CD4-positive, CD25-positive, alpha-beta regulatory T cell (primary cell): ENCODE data around the gene TALDO1. TPM values are rescaled to one million over a fixed set of nuclear protein-coding genes. Genes with fewer than 3 reads are reported as not detected.

Experiments used
- ATAC-seq, 2 donors: fragments of 150-1000 bp; cut with Tn5 transposase; one replicate each; pipeline ENCODE4 v1.10.0; 2021; ENCODE audit warnings: low read depth in 2 of 2, moderate number of reproducible peaks in 2 of 2, moderate library complexity in 1 of 2
- DNase-seq, 3 donors: peaks; one replicate each; pipeline versions ENCODE4 v3.0.0 to v3.0.0-alpha.2; 2012 to 2022; ENCODE audit warnings: mixed read lengths in 1 of 3
- H3K27ac ChIP-seq: one replicate; pipeline ENCODE4 v1.7.0; 2013; ENCODE audit warnings: mild to moderate bottlenecking, low read length; ENCODE audit not compliant: insufficient read depth, poor library complexity, severe bottlenecking
- H3K27me3 ChIP-seq: one replicate; pipeline ENCODE4 v1.7.0; 2013; ENCODE audit warnings: low read length; ENCODE audit not compliant: control insufficient read depth, insufficient read depth
- H3K36me3 ChIP-seq: one replicate; pipeline ENCODE4 v1.7.0; 2013; ENCODE audit warnings: mild to moderate bottlenecking, low read length, moderate library complexity; ENCODE audit not compliant: control insufficient read depth, insufficient read depth
- H3K4me1 ChIP-seq: 2 replicates; pipeline ENCODE4 v1.7.0; 2013; ENCODE audit warnings: mild to moderate bottlenecking, low read length; ENCODE audit not compliant: insufficient read depth, control insufficient read depth, poor library complexity, severe bottlenecking
- H3K4me3 ChIP-seq: one replicate; pipeline ENCODE4 v1.7.0; 2013; ENCODE audit warnings: low read depth, mild to moderate bottlenecking, low read length, moderate library complexity
- H3K9me3 ChIP-seq, 2 experiments: 1 replicate in 1 of 2; 2 replicates in 1 of 2; pipeline ENCODE4 v1.7.0; 2013; ENCODE audit warnings: low read length in 2 of 2, mild to moderate bottlenecking in 1 of 2, moderate library complexity in 1 of 2; ENCODE audit not compliant: control insufficient read depth in 2 of 2
- H3K27ac Mint-ChIP-seq, 3 donors: one replicate each; pipeline ENCODE4 v1.8.0; 2020 to 2022; ENCODE audit warnings: mild to moderate bottlenecking in 3 of 3, mixed read lengths in 3 of 3, moderate library complexity in 2 of 3
- H3K27me3 Mint-ChIP-seq: one replicate; pipeline ENCODE4 v1.8.0; 2022; ENCODE audit warnings: mild to moderate bottlenecking, mixed read lengths
- H3K36me3 Mint-ChIP-seq: one replicate; pipeline ENCODE4 v1.8.0; 2020; ENCODE audit warnings: mixed read lengths
- H3K4me1 Mint-ChIP-seq, 4 donors: one replicate each; pipeline ENCODE4 v1.8.0; 2020 to 2022; ENCODE audit warnings: mixed read lengths in 4 of 4, mild to moderate bottlenecking in 1 of 4
- H3K4me3 Mint-ChIP-seq, 4 donors: one replicate each; pipeline ENCODE4 v1.8.0; 2020 to 2022; ENCODE audit warnings: mild to moderate bottlenecking in 4 of 4, mixed read lengths in 4 of 4, moderate library complexity in 3 of 4
- H3K9me3 Mint-ChIP-seq, 7 donors: one replicate each; pipeline ENCODE4 v1.8.0; 2020 to 2022; ENCODE audit warnings: mixed read lengths in 7 of 7, mild to moderate bottlenecking in 3 of 7, moderate library complexity in 2 of 7
- polyA plus RNA-seq, 4 donors: library from polyadenylated mRNA; unstranded; fragments of 300-500 nt; fragmentation: Illumina TruSeq; gene quantifications; one replicate each; pipeline ENCODE4 v1.2.3, GENCODE V29; 2021
- total RNA-seq: library from RNA; stranded (reverse); gene quantifications from one replicate; pipeline ENCODE4 v1.2.3, GENCODE V29; 2022

TALDO1 gene
- total RNA-seq: 68.3 TPM
- 100 to 1,000 TPM; 227 to 274 (median 240) TPM for polyA plus RNA-seq

GRCh38 chr11:747158-748006 lies at the start of gene TALDO1:
Gene TALDO1 (plus strand): TSS chr11:747464. CDS start chr11:747482, 18 bp downstream.
- DNase-seq: peak; percentile 71 to 88 (median 78)
- peaks cover 4% of the 10 kb centered on the region for H3K27me3 Mint-ChIP-seq
- ATAC-seq: peak; percentile 83 to 87
- Histone ChIP-seq H3K9me3 (no peaks in the 10 kb centered on the region), H3K27ac (peak within 1 kb of the TSS; percentile 68), H3K27me3 (no peaks in the 10 kb centered on the region), H3K36me3 (peaks cover 2% of the 10 kb centered on the region), H3K4me1 (peaks cover 32% of the 10 kb centered on the region), H3K4me3 (peak within 1 kb of the TSS; percentile 79)
- peak within 1 kb of the TSS in 2 of 3 donors; percentile 83 to 93 for H3K27ac Mint-ChIP-seq
- H3K36me3 Mint-ChIP-seq: no peaks in the 10 kb centered on the region
- peak within 1 kb of the TSS; percentile 87 to 95 (median 91) for H3K4me3 Mint-ChIP-seq
- H3K4me1 Mint-ChIP-seq: peaks cover 9 to 31% (median 20%) of the 10 kb centered on the region in 4 donors
- H3K9me3 Mint-ChIP-seq: no peaks in the 10 kb centered on the region

GRCh38 chr11:697811-698311 lies 49.4 kb upstream of the TALDO1 start:
- H3K4me3 ChIP-seq: no peak overlapping the region
- Mint-ChIP-seq H3K36me3 (no peaks in the 10 kb centered on the region), H3K9me3 (no peaks in the 10 kb centered on the region), H3K27ac (peak overlapping the region; percentile 63 to 86 (median 64)), H3K27me3 (no peaks in the 10 kb centered on the region), H3K4me1 (peaks cover 0 to 29% (median 17%) of the 10 kb centered on the region in 4 donors), H3K4me3 (peak overlapping the region; percentile 50 to 97 (median 68))
- no peaks in the 10 kb centered on the region for H3K36me3 ChIP-seq
- DNase-seq (no peak), ATAC-seq (no peak)
- H3K27me3 ChIP-seq: no peaks in the 10 kb centered on the region
- peaks cover 23% of the 10 kb centered on the region for H3K4me1 ChIP-seq
- H3K9me3 ChIP-seq: no peaks in the 10 kb centered on the region
- no peak overlapping the region for H3K27ac ChIP-seq

- H3K9me3 Mint-ChIP-seq: no peaks in the 10 kb centered on the region
- Histone ChIP-seq H3K36me3 (no peaks in the 10 kb centered on the region), H3K4me3 (no peak overlapping the region), H3K27ac (no peak overlapping the region), H3K9me3 (no peaks in the 10 kb centered on the region), H3K4me1 (peaks cover 17% of the 10 kb centered on the region), H3K27me3 (no peaks in the 10 kb centered on the region)
- ATAC-seq: no peak
- no peaks in the 10 kb centered on the region for H3K36me3 Mint-ChIP-seq
- DNase-seq: no peak
- H3K27me3 Mint-ChIP-seq: no peaks in the 10 kb centered on the region
- peak overlapping the region in 1 of 4 donors; percentile 97 for H3K4me3 Mint-ChIP-seq
- H3K4me1 Mint-ChIP-seq: peaks cover 0 to 22% (median 10%) of the 10 kb centered on the region in 4 donors
- peak overlapping the region in 1 of 3 donors; percentile 71 for H3K27ac Mint-ChIP-seq
Measured at GRCh38 chr11:698493-699115, 48.7 kb upstream of the TALDO1 start.

- H3K27ac Mint-ChIP-seq: no peak overlapping the region
- Histone ChIP-seq H3K4me1 (peaks cover 12% of the 10 kb centered on the region), H3K27me3 (no peaks in the 10 kb centered on the region), H3K36me3 (no peaks in the 10 kb centered on the region), H3K9me3 (no peaks in the 10 kb centered on the region), H3K4me3 (no peak overlapping the region), H3K27ac (no peak overlapping the region)
- no peaks in the 10 kb centered on the region for H3K27me3 Mint-ChIP-seq
- H3K36me3 Mint-ChIP-seq: no peaks in the 10 kb centered on the region
- H3K9me3 Mint-ChIP-seq: no peaks in the 10 kb centered on the region
- H3K4me1 Mint-ChIP-seq: peaks cover 0 to 20% (median 8%) of the 10 kb centered on the region in 4 donors
- DNase-seq: no peak
- H3K4me3 Mint-ChIP-seq: peak overlapping the region in 2 of 4 donors; percentile 33 to 44
- no peak for ATAC-seq
Measured at GRCh38 chr11:699116-699508, 48.2 kb upstream of the TALDO1 start.

GRCh38 chr11:699753-700152 lies 47.5 kb upstream of the TALDO1 start:
- H3K4me1 ChIP-seq: peaks cover 11% of the 10 kb centered on the region
- no peaks in the 10 kb centered on the region for H3K9me3 Mint-ChIP-seq
- H3K27me3 ChIP-seq: no peaks in the 10 kb centered on the region
- no peak overlapping the region for H3K4me3 Mint-ChIP-seq
- peak overlapping the region in 1 of 3 donors; percentile 56 for H3K27ac Mint-ChIP-seq
- H3K36me3 ChIP-seq: no peaks in the 10 kb centered on the region
- DNase-seq: no peak
- no peak overlapping the region for H3K27ac ChIP-seq
- no peaks in the 10 kb centered on the region for H3K9me3 ChIP-seq
- H3K4me3 ChIP-seq: no peak overlapping the region
- ATAC-seq: no peak
- H3K36me3 Mint-ChIP-seq: no peaks in the 10 kb centered on the region
- peaks cover 0 to 20% (median 8%) of the 10 kb centered on the region in 4 donors for H3K4me1 Mint-ChIP-seq
- H3K27me3 Mint-ChIP-seq: no peaks in the 10 kb centered on the region

GRCh38 chr11:701741-702461 lies 45.4 kb upstream of the TALDO1 start:
- ATAC-seq (no peak), DNase-seq (no peak)
- Histone ChIP-seq H3K36me3 (no peaks in the 10 kb centered on the region), H3K9me3 (no peaks in the 10 kb centered on the region), H3K4me1 (peaks cover 14% of the 10 kb centered on the region), H3K4me3 (no peak overlapping the region), H3K27ac (no peak overlapping the region), H3K27me3 (no peaks in the 10 kb centered on the region)
- H3K27me3 Mint-ChIP-seq: peaks cover 4% of the 10 kb centered on the region
- no peaks in the 10 kb centered on the region for H3K9me3 Mint-ChIP-seq
- no peak overlapping the region for H3K27ac Mint-ChIP-seq
- no peaks in the 10 kb centered on the region for H3K36me3 Mint-ChIP-seq
- H3K4me3 Mint-ChIP-seq: peak overlapping the region in 1 of 4 donors; percentile 35
- peaks cover 0 to 14% (median 4%) of the 10 kb centered on the region in 4 donors for H3K4me1 Mint-ChIP-seq
